ENCODE data around the gene NRXN3.

The NRXN3 gene

DNA sequence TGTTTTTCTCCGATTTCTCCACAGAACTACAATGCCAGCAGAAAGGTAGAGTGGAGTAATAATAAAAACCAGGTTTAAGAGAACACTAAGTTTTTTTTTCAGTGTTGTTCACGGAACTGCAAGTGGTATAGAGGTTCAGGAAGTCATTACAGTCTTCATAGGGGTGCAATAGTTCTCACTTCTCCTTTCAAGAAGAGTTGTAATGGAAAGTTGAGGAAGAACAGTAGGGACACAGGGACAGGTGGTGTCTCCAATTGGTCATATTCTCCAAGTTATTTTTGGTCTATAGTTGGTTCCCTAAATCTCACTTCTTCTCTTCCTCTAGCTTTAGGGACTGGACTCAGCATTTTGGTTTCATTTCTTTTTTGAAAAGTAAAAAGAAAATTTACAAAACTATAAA, 894.0 kb downstream of the NRXN3 start:
- Histone ChIP-seq H3K36me3 (ENCODE audit: control insufficient read depth, insufficient read depth, low read length) (no peaks in the 10 kb centered on the region), H3K4me1 (ENCODE audit: control insufficient read depth, insufficient read depth, low read length) (peaks cover 6% of the 10 kb centered on the region), H3K27me3 (ENCODE audit: control insufficient read depth, insufficient read depth, low read length, poor library complexity, severe bottlenecking) (no peaks in the 10 kb centered on the region), H3K4me3 (ENCODE audit: insufficient read depth, low read depth, low read length) (no peak overlapping the region), H3K9me3 (ENCODE audit: control insufficient read depth, low read length) (no peaks in the 10 kb centered on the region), H3K27ac (ENCODE audit: insufficient read depth, low read depth, low read length, poor library complexity, severe bottlenecking) (no peak overlapping the region)
- 92 to 96% methylated on average over 2 of the region's 2 CpGs for WGBS, 2 experiments

DNA sequence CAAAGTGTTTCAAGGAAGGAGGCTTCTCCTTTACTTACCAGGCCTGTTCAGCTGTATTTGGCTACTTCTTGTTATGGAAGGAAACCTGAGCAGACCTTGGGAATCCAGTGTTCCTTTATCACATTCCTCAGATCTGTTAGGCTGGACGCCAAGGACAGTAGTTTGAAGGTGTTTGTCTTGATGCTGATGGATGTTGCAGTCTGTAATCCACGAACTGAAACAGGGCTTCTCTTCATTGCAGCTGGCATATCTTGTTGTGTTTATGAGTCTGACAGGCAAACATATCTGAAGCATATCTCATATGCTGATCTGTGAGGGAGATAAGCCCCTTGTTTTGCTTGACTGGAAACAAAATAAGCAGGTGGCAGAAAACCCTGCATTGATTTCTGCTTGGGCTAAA, 904.3 kb downstream of the NRXN3 start:
- no peaks in the 10 kb centered on the region for H3K9me3 ChIP-seq (ENCODE audit: control insufficient read depth, low read length)
- 81 to 89% methylated on average over 2 of the region's 2 CpGs for WGBS, 2 experiments
- H3K27ac ChIP-seq (ENCODE audit: insufficient read depth, low read depth, low read length, poor library complexity, severe bottlenecking), result no peak overlapping the region
- no peaks in the 10 kb centered on the region for H3K27me3 ChIP-seq (ENCODE audit: control insufficient read depth, insufficient read depth, low read length, poor library complexity, severe bottlenecking)
- H3K4me3 ChIP-seq (ENCODE audit: insufficient read depth, low read depth, low read length), result no peak overlapping the region
- no peaks in the 10 kb centered on the region for H3K4me1 ChIP-seq (ENCODE audit: control insufficient read depth, insufficient read depth, low read length)
- no peaks in the 10 kb centered on the region for H3K36me3 ChIP-seq (ENCODE audit: control insufficient read depth, insufficient read depth, low read length)

DNA sequence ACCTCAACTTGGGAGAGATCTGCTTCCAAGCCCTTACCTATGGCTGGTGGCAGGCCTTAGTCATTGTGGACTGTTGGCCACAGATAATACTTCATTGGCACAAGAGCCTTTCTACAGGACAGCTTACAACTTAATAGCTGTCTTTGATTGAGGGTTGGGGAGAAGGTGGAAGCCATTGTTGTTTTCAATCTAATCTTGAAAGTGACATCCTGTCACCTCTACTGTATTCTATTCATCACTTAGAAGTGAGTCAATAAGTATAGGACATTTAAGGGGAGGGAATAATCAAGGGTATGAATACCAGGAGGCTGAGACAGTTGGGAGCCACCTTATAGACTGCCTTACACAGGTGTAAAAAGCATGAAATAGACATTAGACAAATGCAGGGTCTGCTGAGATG, 906.3 kb downstream of the NRXN3 start:
- no peak overlapping the region for H3K27ac ChIP-seq (ENCODE audit: insufficient read depth, low read depth, low read length, poor library complexity, severe bottlenecking)
- no peaks in the 10 kb centered on the region for H3K9me3 ChIP-seq (ENCODE audit: control insufficient read depth, low read length)
- H3K36me3 ChIP-seq (ENCODE audit: control insufficient read depth, insufficient read depth, low read length), result no peaks in the 10 kb centered on the region
- H3K27me3 ChIP-seq (ENCODE audit: control insufficient read depth, insufficient read depth, low read length, poor library complexity, severe bottlenecking), result no peaks in the 10 kb centered on the region
- H3K4me1 ChIP-seq (ENCODE audit: control insufficient read depth, insufficient read depth, low read length), result no peaks in the 10 kb centered on the region
- H3K4me3 ChIP-seq (ENCODE audit: insufficient read depth, low read depth, low read length), result no peak overlapping the region

DNA sequence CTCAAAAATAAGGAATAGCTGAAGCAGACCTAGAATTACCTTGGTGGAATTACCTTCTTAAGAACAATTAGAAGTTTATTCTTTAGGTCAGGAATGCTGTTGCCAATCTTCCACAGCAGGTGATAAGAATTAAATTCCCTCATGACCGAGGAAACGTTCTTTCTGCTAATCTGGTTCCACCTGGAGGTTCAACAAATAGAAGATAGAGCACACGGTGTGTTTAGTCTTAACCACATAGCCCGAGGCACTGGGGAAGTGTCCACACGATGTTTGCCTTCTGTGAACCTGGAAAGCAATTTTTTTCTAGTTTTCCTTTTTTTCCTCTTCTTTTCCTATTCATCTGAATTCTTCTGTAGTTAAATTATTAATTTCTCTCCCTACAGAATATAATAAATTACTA, 906.9 kb downstream of the NRXN3 start:
- no peaks in the 10 kb centered on the region for H3K4me1 ChIP-seq (ENCODE audit: control insufficient read depth, insufficient read depth, low read length)
- no peak overlapping the region for H3K27ac ChIP-seq (ENCODE audit: insufficient read depth, low read depth, low read length, poor library complexity, severe bottlenecking)
- no peaks in the 10 kb centered on the region for H3K27me3 ChIP-seq (ENCODE audit: control insufficient read depth, insufficient read depth, low read length, poor library complexity, severe bottlenecking)
- no peaks in the 10 kb centered on the region for H3K9me3 ChIP-seq (ENCODE audit: control insufficient read depth, low read length)
- 86 to 91% methylated on average over 5 of the region's 5 CpGs for WGBS, 2 experiments
- no peaks in the 10 kb centered on the region for H3K36me3 ChIP-seq (ENCODE audit: control insufficient read depth, insufficient read depth, low read length)
- no peak overlapping the region for H3K4me3 ChIP-seq (ENCODE audit: insufficient read depth, low read depth, low read length)

DNA sequence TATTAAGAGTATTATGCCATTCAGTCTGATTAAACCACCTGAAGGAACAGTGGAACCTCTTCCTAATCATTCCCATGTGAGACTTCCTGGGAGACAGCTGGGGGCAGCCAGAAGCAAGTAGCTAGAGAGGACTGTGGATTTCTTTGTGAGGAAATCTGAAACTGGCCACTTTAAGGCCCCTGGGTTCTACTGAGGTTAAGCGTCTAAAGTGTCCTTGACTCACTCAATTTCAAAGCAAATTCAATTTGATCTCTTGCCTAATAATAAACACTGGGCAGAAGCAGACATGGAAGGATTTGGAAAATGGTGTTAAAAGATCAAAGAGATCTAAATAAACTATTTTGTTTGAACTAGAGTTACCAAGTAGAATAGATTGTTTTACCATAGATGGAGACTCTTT, 909.9 kb downstream of the NRXN3 start:
- no peaks in the 10 kb centered on the region for H3K4me1 ChIP-seq (ENCODE audit: control insufficient read depth, insufficient read depth, low read length)
- 94% methylated on average over 1 of the region's 1 CpG; no CpG with 5 or more reads in 1 of the 2 experiments for WGBS, 2 experiments
- H3K27ac ChIP-seq (ENCODE audit: insufficient read depth, low read depth, low read length, poor library complexity, severe bottlenecking), result no peak overlapping the region
- H3K27me3 ChIP-seq (ENCODE audit: control insufficient read depth, insufficient read depth, low read length, poor library complexity, severe bottlenecking), result no peaks in the 10 kb centered on the region
- H3K9me3 ChIP-seq (ENCODE audit: control insufficient read depth, low read length), result no peaks in the 10 kb centered on the region
- H3K36me3 ChIP-seq (ENCODE audit: control insufficient read depth, insufficient read depth, low read length), result no peaks in the 10 kb centered on the region
- H3K4me3 ChIP-seq (ENCODE audit: insufficient read depth, low read depth, low read length), result no peak overlapping the region

GRCh38 chr14:79082883-79083282, 912.7 kb downstream of the NRXN3 start:
- WGBS, 2 experiments, result 85 to 93% methylated on average over 2 of the region's 2 CpGs

GRCh38 chr14:79083356-79083755, 913.2 kb downstream of the NRXN3 start:
- Histone ChIP-seq H3K36me3 (ENCODE audit: control insufficient read depth, insufficient read depth, low read length) (no peaks in the 10 kb centered on the region), H3K4me1 (ENCODE audit: control insufficient read depth, insufficient read depth, low read length) (no peaks in the 10 kb centered on the region), H3K27me3 (ENCODE audit: control insufficient read depth, insufficient read depth, low read length, poor library complexity, severe bottlenecking) (no peaks in the 10 kb centered on the region), H3K9me3 (ENCODE audit: control insufficient read depth, low read length) (no peaks in the 10 kb centered on the region), H3K4me3 (ENCODE audit: insufficient read depth, low read depth, low read length) (no peak overlapping the region), H3K27ac (ENCODE audit: insufficient read depth, low read depth, low read length, poor library complexity, severe bottlenecking) (no peak overlapping the region)
- WGBS, 2 experiments, result 71 to 73% methylated on average over 4 of the region's 4 CpGs

More at GRCh38 chr14:79082883-79083282, 912.7 kb downstream of the NRXN3 start:
- H3K4me1 ChIP-seq (ENCODE audit: control insufficient read depth, insufficient read depth, low read length), result no peaks in the 10 kb centered on the region
- no peaks in the 10 kb centered on the region for H3K36me3 ChIP-seq (ENCODE audit: control insufficient read depth, insufficient read depth, low read length)
- no peaks in the 10 kb centered on the region for H3K9me3 ChIP-seq (ENCODE audit: control insufficient read depth, low read length)
- H3K27ac ChIP-seq (ENCODE audit: insufficient read depth, low read depth, low read length, poor library complexity, severe bottlenecking), result no peak overlapping the region
- no peaks in the 10 kb centered on the region for H3K27me3 ChIP-seq (ENCODE audit: control insufficient read depth, insufficient read depth, low read length, poor library complexity, severe bottlenecking)
- no peak overlapping the region for H3K4me3 ChIP-seq (ENCODE audit: insufficient read depth, low read depth, low read length)

DNA sequence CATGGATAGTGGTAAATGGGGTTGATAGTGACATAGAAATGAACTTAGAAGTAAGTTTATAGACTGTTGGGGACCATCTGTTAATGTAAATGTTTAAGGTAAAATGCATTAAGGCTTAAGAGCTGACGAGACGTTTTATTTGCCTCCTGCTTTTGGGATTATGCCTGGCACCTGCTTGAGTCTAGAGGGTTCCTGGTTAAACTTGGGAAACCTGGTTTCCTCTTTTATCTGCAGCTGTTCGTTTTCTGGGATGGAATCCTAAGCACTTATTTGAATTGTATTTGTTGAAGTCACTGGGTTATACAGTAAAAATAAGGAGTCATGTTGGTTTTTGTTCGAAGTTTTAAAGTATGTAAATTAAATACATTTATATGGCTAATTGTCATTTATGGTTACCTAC, 914.7 kb downstream of the NRXN3 start:
- H3K36me3 ChIP-seq (ENCODE audit: control insufficient read depth, insufficient read depth, low read length), result no peaks in the 10 kb centered on the region
- peaks cover 13% of the 10 kb centered on the region for H3K27me3 ChIP-seq (ENCODE audit: control insufficient read depth, insufficient read depth, low read length, poor library complexity, severe bottlenecking)
- H3K9me3 ChIP-seq (ENCODE audit: control insufficient read depth, low read length), result no peaks in the 10 kb centered on the region
- no peak overlapping the region for H3K27ac ChIP-seq (ENCODE audit: insufficient read depth, low read depth, low read length, poor library complexity, severe bottlenecking)
- WGBS, 2 experiments, result 60 to 63% methylated on average over 3 of the region's 4 CpGs
- no peaks in the 10 kb centered on the region for H3K4me1 ChIP-seq (ENCODE audit: control insufficient read depth, insufficient read depth, low read length)
- H3K4me3 ChIP-seq (ENCODE audit: insufficient read depth, low read depth, low read length), result no peak overlapping the region

GRCh38 chr14:79089576-79089975, 919.4 kb downstream of the NRXN3 start:
- H3K36me3 ChIP-seq (ENCODE audit: control insufficient read depth, insufficient read depth, low read length), result no peaks in the 10 kb centered on the region
- WGBS, 2 experiments, result 95% methylated on average over 3 of the region's 3 CpGs
- H3K4me3 ChIP-seq (ENCODE audit: insufficient read depth, low read depth, low read length), result no peak overlapping the region
- no peak overlapping the region for H3K27ac ChIP-seq (ENCODE audit: insufficient read depth, low read depth, low read length, poor library complexity, severe bottlenecking)
- H3K4me1 ChIP-seq (ENCODE audit: control insufficient read depth, insufficient read depth, low read length), result peaks cover 13% of the 10 kb centered on the region
- no peaks in the 10 kb centered on the region for H3K9me3 ChIP-seq (ENCODE audit: control insufficient read depth, low read length)
- peaks cover 28% of the 10 kb centered on the region for H3K27me3 ChIP-seq (ENCODE audit: control insufficient read depth, insufficient read depth, low read length, poor library complexity, severe bottlenecking)

- no peak overlapping the region for H3K27ac ChIP-seq (ENCODE audit: insufficient read depth, low read depth, low read length, poor library complexity, severe bottlenecking)
- no peaks in the 10 kb centered on the region for H3K36me3 ChIP-seq (ENCODE audit: control insufficient read depth, insufficient read depth, low read length)
- WGBS, 2 experiments, result 48 to 56% methylated on average over 2 of the region's 2 CpGs
Measured at GRCh38 chr14:79090641-79091180, 920.5 kb downstream of the NRXN3 start.

GRCh38 chr14:79091381-79091963, 921.3 kb downstream of the NRXN3 start:
- no peak overlapping the region for H3K27ac ChIP-seq (ENCODE audit: insufficient read depth, low read depth, low read length, poor library complexity, severe bottlenecking)
- no peaks in the 10 kb centered on the region for H3K36me3 ChIP-seq (ENCODE audit: control insufficient read depth, insufficient read depth, low read length)
- WGBS, 2 experiments, result 26 to 32% methylated on average over 3 of the region's 4 CpGs
- peaks cover 28% of the 10 kb centered on the region for H3K27me3 ChIP-seq (ENCODE audit: control insufficient read depth, insufficient read depth, low read length, poor library complexity, severe bottlenecking)
- peaks cover 13% of the 10 kb centered on the region for H3K4me1 ChIP-seq (ENCODE audit: control insufficient read depth, insufficient read depth, low read length)
- H3K4me3 ChIP-seq (ENCODE audit: insufficient read depth, low read depth, low read length), result no peak overlapping the region
- no peaks in the 10 kb centered on the region for H3K9me3 ChIP-seq (ENCODE audit: control insufficient read depth, low read length)

More at GRCh38 chr14:79090641-79091180, 920.5 kb downstream of the NRXN3 start:
- H3K4me3 ChIP-seq (ENCODE audit: insufficient read depth, low read depth, low read length), result no peak overlapping the region
- H3K27me3 ChIP-seq (ENCODE audit: control insufficient read depth, insufficient read depth, low read length, poor library complexity, severe bottlenecking), result peaks cover 28% of the 10 kb centered on the region
- H3K4me1 ChIP-seq (ENCODE audit: control insufficient read depth, insufficient read depth, low read length), result peaks cover 13% of the 10 kb centered on the region
- no peaks in the 10 kb centered on the region for H3K9me3 ChIP-seq (ENCODE audit: control insufficient read depth, low read length)
